H1 (cell line): Measurements from ENCODE around the gene KLC4. TPM values are rescaled to one million over a fixed set of nuclear protein-coding genes. Genes with fewer than 3 reads are reported as not detected.
A peak's percentile ranks its signal among the peaks of the same experiment; 100 is the strongest.

ENCODE experiments used
- CTCF ChIA-PET: fragments of 300-600 bp; sonication (Branson Sonifier 250); formaldehyde crosslinking; loops from one replicate; lab custom pipeline; 2021; ENCODE audit not compliant: partially characterized antibody; lab: Charles Lee
- POLR2A ChIA-PET: fragments of 300-600 bp; sonication (Branson Sonifier 250); formaldehyde crosslinking; loops from one replicate; lab custom pipeline; 2021; ENCODE audit warnings: inconsistent platforms; ENCODE audit not compliant: partially characterized antibody; lab: Charles Lee
- DNase-seq, 2 experiments: peaks; one replicate each; pipeline versions ENCODE4 v3.0.0 to v3.0.0-alpha.2; 2010 to 2022; ENCODE audit warnings: low spot score in 2 of 2, low read depth in 1 of 2, mixed read lengths in 1 of 2
- FAIRE-seq: peaks from 2 replicates; lab custom pipeline; 2011; peaks lifted over from hg19 to GRCh38; lab: Jason Lieb, UNC
- H2AFZ ChIP-seq: 2 replicates; pipeline ENCODE4 v1.8.1; 2012; ENCODE audit warnings: low read length, inconsistent platforms
- H2AK5ac ChIP-seq: 2 replicates; pipeline ENCODE4 v1.6.1; 2013; ENCODE audit warnings: low read depth, low read length
- H2BK120ac ChIP-seq: replicated peaks from 2 replicates; pipeline ENCODE3; 2013; ENCODE audit warnings: low read depth, low read length, inconsistent platforms
- H2BK12ac ChIP-seq: 2 replicates; pipeline ENCODE4 v1.6.1; 2013; ENCODE audit warnings: low read depth, low read length
- H2BK15ac ChIP-seq: 2 replicates; pipeline ENCODE4 v1.6.1; 2013; ENCODE audit warnings: low read length
- H2BK20ac ChIP-seq: 2 replicates; pipeline ENCODE4 v1.6.1; 2013; ENCODE audit warnings: low read length
- H2BK5ac ChIP-seq: 2 replicates; pipeline ENCODE4 v1.6.1; 2013; ENCODE audit warnings: low read depth, low read length
- H3K14ac ChIP-seq: 2 replicates; pipeline ENCODE4 v1.6.1; 2013; ENCODE audit warnings: inconsistent platforms; ENCODE audit not compliant: insufficient read length
- H3K18ac ChIP-seq: 2 replicates; pipeline ENCODE4 v1.6.1; 2013; ENCODE audit warnings: low read length; ENCODE audit errors: extremely low read depth
- H3K23ac ChIP-seq: 2 replicates; pipeline ENCODE4 v1.6.1; 2013; ENCODE audit warnings: inconsistent platforms; ENCODE audit not compliant: insufficient read length
- H3K23me2 ChIP-seq: 2 replicates; pipeline ENCODE4 v1.6.1; 2013; ENCODE audit warnings: low read depth, low read length
- H3K27ac ChIP-seq: 2 replicates; pipeline ENCODE4 v1.6.1; 2011; ENCODE audit warnings: low read depth, low read length, inconsistent platforms
- H3K27me3 ChIP-seq, 4 experiments: replicated peaks in 1 of 4; 1 replicate in 1 of 4; 2 replicates in 3 of 4; pipeline versions ENCODE4 v1.6.1 to v1.8.1; 2011 to 2013; ENCODE audit warnings: low read length in 3 of 4, mild to moderate bottlenecking in 3 of 4, inconsistent platforms in 2 of 4, mixed read lengths in 2 of 4, moderate library complexity in 1 of 4; ENCODE audit not compliant: control insufficient read depth in 3 of 4, insufficient read depth in 3 of 4; ENCODE audit errors: extremely low read depth in 1 of 4
- H3K36me3 ChIP-seq, 4 experiments: 2 replicates each; pipeline versions ENCODE4 v1.6.1 to v1.8.1; 2011 to 2013; ENCODE audit warnings: mild to moderate bottlenecking in 4 of 4, low read length in 3 of 4, moderate library complexity in 2 of 4, control low read depth in 1 of 4, inconsistent platforms in 1 of 4; ENCODE audit not compliant: insufficient read depth in 4 of 4, control insufficient read depth in 2 of 4
- H3K4ac ChIP-seq: replicated peaks from 2 replicates; pipeline ENCODE3; 2013; ENCODE audit warnings: low read length, low read depth, mixed read lengths, inconsistent platforms; ENCODE audit not compliant: insufficient read length
- H3K4me1 ChIP-seq, 4 experiments: replicated peaks in 1 of 4; 1 replicate in 1 of 4; 2 replicates in 3 of 4; pipeline versions ENCODE4 v1.6.1 to v1.8.1; 2011 to 2013; ENCODE audit warnings: low read length in 3 of 4, inconsistent platforms in 2 of 4, mixed read lengths in 1 of 4; ENCODE audit not compliant: insufficient read depth in 4 of 4, control insufficient read depth in 3 of 4
- H3K4me2 ChIP-seq, 2 experiments: 2 replicates each; pipeline versions ENCODE4 v1.6.1 to v1.8.1; 2011 to 2013; ENCODE audit warnings: low read depth in 2 of 2, low read length in 2 of 2, control low read depth in 1 of 2, inconsistent platforms in 1 of 2, mild to moderate bottlenecking in 1 of 2; ENCODE audit not compliant: insufficient read depth in 1 of 2
- H3K4me3 ChIP-seq, 4 experiments: fragments of 200-600, 300-600 bp in 1 of 4; sonication (generic), shearing (Covaris generic), sonication (Bioruptor Twin) in 1 of 4; 2 replicates each; pipeline versions ENCODE4 v1.5.1 to v1.8.1; 2011 to 2016; ENCODE audit warnings: low read length in 4 of 4, low read depth in 3 of 4, control low read depth in 2 of 4, inconsistent platforms in 2 of 4, mild to moderate bottlenecking in 2 of 4, mixed read lengths in 1 of 4, moderate library complexity in 1 of 4; ENCODE audit not compliant: insufficient read depth in 2 of 4; ENCODE audit errors: extremely low read depth in 1 of 4
- H3K56ac ChIP-seq: replicated peaks from 2 replicates; pipeline ENCODE3; 2013; ENCODE audit warnings: low read depth, mild to moderate bottlenecking, mixed read lengths, low read length, inconsistent platforms; ENCODE audit not compliant: insufficient read length
- H3K79me1 ChIP-seq: 2 replicates; pipeline ENCODE4 v1.6.1; 2013; ENCODE audit warnings: low read depth, low read length, control low read depth
- H3K79me2 ChIP-seq, 2 experiments: 2 replicates each; pipeline versions ENCODE4 v1.6.1 to v1.8.1; 2012 to 2013; ENCODE audit warnings: low read length in 2 of 2, mild to moderate bottlenecking in 2 of 2, inconsistent platforms in 1 of 2; ENCODE audit not compliant: insufficient read depth in 2 of 2, control insufficient read depth in 1 of 2
- H3K9ac ChIP-seq, 4 experiments: replicated peaks in 1 of 4; 1 replicate in 1 of 4; 2 replicates in 3 of 4; pipeline versions ENCODE4 v1.6.1 to v1.8.1; 2011 to 2013; ENCODE audit warnings: low read depth in 3 of 4, low read length in 3 of 4, control low read depth in 2 of 4, mild to moderate bottlenecking in 2 of 4, moderate library complexity in 2 of 4, inconsistent platforms in 1 of 4; ENCODE audit errors: extremely low read depth in 1 of 4
- H3K9me3 ChIP-seq, 2 experiments: 2 replicates each; pipeline versions ENCODE4 v1.6.1 to v1.8.1; 2012 to 2013; ENCODE audit warnings: mild to moderate bottlenecking in 2 of 2, moderate library complexity in 2 of 2, control low read depth in 1 of 2, inconsistent platforms in 1 of 2, low read depth in 1 of 2, low read length in 1 of 2, mixed read lengths in 1 of 2; ENCODE audit not compliant: insufficient read depth in 2 of 2
- H4K20me1 ChIP-seq, 2 experiments: replicated peaks in 1 of 2; 2 replicates each; pipeline versions ENCODE3 to v1.8.1; 2011 to 2013; ENCODE audit warnings: inconsistent platforms in 2 of 2, low read length in 2 of 2, mild to moderate bottlenecking in 1 of 2; ENCODE audit not compliant: insufficient read depth in 2 of 2, control insufficient read depth in 1 of 2
- H4K5ac ChIP-seq: 2 replicates; pipeline ENCODE4 v1.6.1; 2013; ENCODE audit warnings: low read length, low read depth, mixed read lengths, inconsistent platforms; ENCODE audit not compliant: insufficient read length
- H4K8ac ChIP-seq: 2 replicates; pipeline ENCODE4 v1.8.0; 2013; ENCODE audit warnings: mild to moderate bottlenecking, moderate library complexity, low read length, inconsistent platforms; ENCODE audit not compliant: insufficient read depth; ENCODE audit errors: extremely low read depth
- H4K91ac ChIP-seq: replicated peaks from 2 replicates; pipeline ENCODE3; 2013; ENCODE audit warnings: low read length, mixed read lengths, inconsistent platforms; ENCODE audit not compliant: insufficient read length
- CEBPB ChIP-seq: IDR thresholded peaks from 2 replicates; pipeline ENCODE4 v1.6.1; 2012; ENCODE audit warnings: low read depth, low read length
- GABPA ChIP-seq: IDR thresholded peaks from 2 replicates; pipeline ENCODE4 v1.6.1; 2011; ENCODE audit warnings: mild to moderate bottlenecking, low read length, moderate library complexity, borderline replicate concordance; ENCODE audit not compliant: insufficient read depth
- JUND ChIP-seq: IDR thresholded peaks from 2 replicates; pipeline ENCODE4 v1.6.1; 2011; ENCODE audit warnings: mild to moderate bottlenecking, improper control_type of control experiment, low read length
- SIRT6 ChIP-seq: IDR thresholded peaks from one replicate; pipeline ENCODE4 v1.7.1; 2012; ENCODE audit warnings: low read length, inconsistent platforms
- SIX5 ChIP-seq: IDR thresholded peaks from 2 replicates; pipeline ENCODE4 v1.6.1; 2011; ENCODE audit warnings: mild to moderate bottlenecking, low read depth, low read length
- SP2 ChIP-seq: IDR thresholded peaks from 2 replicates; pipeline ENCODE4 v1.6.1; 2012; ENCODE audit warnings: mild to moderate bottlenecking, low read length, inconsistent platforms
- TCF12 ChIP-seq: IDR thresholded peaks from 2 replicates; pipeline ENCODE4 v1.6.1; 2011; ENCODE audit warnings: low read depth, mild to moderate bottlenecking, low read length
- WGBS, 2 experiments: shearing (Covaris generic) in 1 of 2; methylation state at CpG; one replicate each; pipeline versions ENCODE4 v1.1.6 to v1.1.7; 2013 to 2015; ENCODE audit warnings: low lambda C conversion rate in 2 of 2, mixed read lengths in 2 of 2, inconsistent platforms in 1 of 2, low coverage in 1 of 2, missing lambda C conversion rate in 1 of 2; ENCODE audit not compliant: insufficient replicate concordance in 2 of 2, insufficient coverage in 1 of 2, insufficient read length in 1 of 2; ENCODE audit errors: extremely low coverage in 1 of 2, missing lambda C conversion rate in 1 of 2; 5-methylcytosine and 5-hydroxymethylcytosine counted together
- polyA plus RNA-seq, 7 experiments: library from polyadenylated mRNA; depleted of rRNA in 3 of 7; stranded (reverse) in 5 of 7; unstranded in 2 of 7; fragments of >200 nt in 5 of 7; fragments of 200-250 nt in 2 of 7; gene quantifications; 1 replicate in 5 of 7; 2 replicates in 1 of 7; 4 replicates in 1 of 7; pipeline versions ENCODE4 v1.2.1 to v1.2.3, GENCODE V29; 2011 to 2013; ENCODE audit warnings: missing spikeins in 2 of 7, mixed read lengths in 2 of 7
- total RNA-seq: library from RNA; stranded (reverse); fragmentation: NEBNext Ultra II Directional; extraction: Animal tissue kit (Norgen Biotek cat#: 25700); gene quantifications from 2 replicates; pipeline ENCODE4 v1.2.1, GENCODE V29; 2021
- TF ChIP-seq, protein P1 (sequence below): IDR thresholded peaks from 2 replicates; pipeline ENCODE4 v1.6.1; 2011; ENCODE audit warnings: low read depth, mild to moderate bottlenecking, low read length; ENCODE audit not compliant: insufficient read depth

Gene KLC4
- total and polyA plus RNA-seq, 2 of the 8 experiments (the other 6 are each of a cell fraction or from before 2014, with no cell fraction given) = 15.7 to 28.5 TPM

DNA sequence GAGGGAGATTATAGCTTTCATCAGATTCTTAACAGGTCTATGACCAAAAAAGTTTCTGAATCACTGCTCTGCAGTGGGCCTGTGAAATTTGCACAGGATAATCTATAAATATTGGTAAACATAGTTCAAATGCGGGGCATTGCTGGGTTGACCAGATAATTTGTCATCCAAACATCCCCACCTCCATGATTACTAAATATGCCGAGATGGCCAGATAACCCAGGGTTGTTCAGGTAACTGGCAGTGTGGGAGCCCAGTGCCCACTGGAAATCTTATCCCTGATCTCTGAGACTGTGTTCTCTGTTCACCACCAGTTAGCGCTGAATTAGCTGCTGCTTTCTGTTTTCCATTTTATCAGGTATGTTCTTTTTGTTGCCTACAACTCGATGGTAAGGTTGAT is 38.1 kb downstream of the KLC4 start:
- Histone ChIP-seq H3K9ac (no peak overlapping the region), H3K4me2 (no peak overlapping the region), H4K8ac (no peak overlapping the region), H3K79me2 (peaks cover 7 to 79% of the 10 kb centered on the region in 2 experiments; a peak in 3 of 4 replicates), H3K4ac (no peak overlapping the region), H3K27ac (no peak overlapping the region), H3K27me3 (no peaks in the 10 kb centered on the region), H2AK5ac (peak overlapping the region; percentile 72; the same call in 1 of the 2 replicates), H3K79me1 (peaks cover 10% of the 10 kb centered on the region), H3K23ac (no peak overlapping the region), H2BK5ac (no peak overlapping the region), H2AFZ (no peak overlapping the region), H2BK12ac (peak overlapping the region; percentile 18; the same call in 1 of the 2 replicates), H2BK20ac (no peak overlapping the region), H3K4me1 (peaks cover 10 to 23% (median 13%) of the 10 kb centered on the region in 4 experiments; a peak in 6 of 7 replicates), H4K20me1 (peaks cover 0 to 2% of the 10 kb centered on the region in 2 experiments), H3K14ac (no peak overlapping the region), H2BK15ac (no peak overlapping the region), H2BK120ac (no peak overlapping the region), H3K23me2 (no peaks in the 10 kb centered on the region), H3K9me3 (no peaks in the 10 kb centered on the region), H4K5ac (no peak overlapping the region), H4K91ac (peak overlapping the region; percentile 45), H3K4me3 (no peak overlapping the region), H3K36me3 (no peaks in the 10 kb centered on the region), H3K18ac (no peak overlapping the region), H3K56ac (no peak overlapping the region)
- WGBS, 2 experiments = 90% methylated on average over 4 of the region's 4 CpGs; no CpG with 5 or more reads in 1 of the 2 experiments
- DNase-seq (no peak), FAIRE-seq (no peak)
- POLR2A ChIA-PET = interaction anchor here (0.9 to 3.2 kb wide), 4 partner anchors 14 to 44 kb away, joined by 3 to 13 read pairs (median 8); partner anchors contain the start of genes CUL7 and PTK7
- CTCF ChIA-PET = interaction anchor here (0.6 to 2.4 kb wide), 8 partner anchors 10 to 74 kb away, joined by 3 to 11 read pairs (median 4); partner anchors contain the start of gene PTK7
- TF ChIP-seq SP2 = no peak
- no peak for TF ChIP-seq SIRT6
- TF ChIP-seq, protein P1, sequence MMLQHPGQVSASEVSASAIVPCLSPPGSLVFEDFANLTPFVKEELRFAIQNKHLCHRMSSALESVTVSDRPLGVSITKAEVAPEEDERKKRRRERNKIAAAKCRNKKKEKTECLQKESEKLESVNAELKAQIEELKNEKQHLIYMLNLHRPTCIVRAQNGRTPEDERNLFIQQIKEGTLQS = no peak
- no peak for TF ChIP-seq TCF12
- TF ChIP-seq SIX5 = no peak
- TF ChIP-seq CEBPB = no peak
- TF ChIP-seq GABPA = no peak
- no peak for TF ChIP-seq JUND
